GM18498 (cell line): ENCODE measurements around the gene MLIP.

ENCODE experiments used
- ATAC-seq: cut with Tn5 transposase; IDR thresholded peaks from one replicate; pipeline ENCODE4 v1.9.1; 2021; ENCODE audit warnings: mild to moderate bottlenecking, moderate library complexity; ENCODE audit not compliant: unreplicated experiment

Gene MLIP

GRCh38 chr6:54264581-54265272 lies 153.5 kb downstream of the MLIP start:
- ATAC-seq, result no peak

DNA sequence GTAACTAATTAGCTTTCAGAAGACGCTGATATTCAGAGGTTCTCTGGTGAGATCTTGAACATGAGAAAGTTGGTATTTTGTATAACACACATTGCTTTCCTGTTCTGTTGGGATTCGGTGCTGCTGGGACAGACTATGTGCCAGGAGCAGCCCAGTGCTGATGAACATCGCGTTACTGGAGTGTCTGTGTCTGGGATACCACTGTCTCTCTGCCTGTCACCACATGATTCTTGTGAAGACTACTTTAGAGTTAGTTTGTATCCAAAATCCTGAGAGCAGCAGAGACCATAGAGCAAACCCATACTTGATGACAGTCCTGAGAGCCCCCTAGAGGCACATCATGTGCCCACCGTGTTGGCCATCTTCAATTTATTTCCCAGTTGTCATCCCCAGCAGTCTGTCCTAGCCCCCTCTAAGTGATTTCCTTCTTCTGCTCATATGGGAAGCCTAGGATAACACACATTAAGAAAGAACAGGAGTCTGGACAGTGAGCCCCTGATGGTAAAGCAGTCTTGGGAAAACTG lies 155.2 kb downstream of the MLIP start:
- ATAC-seq, result no peak

- ATAC-seq, result no peak
These were observed 156.6 kb downstream of the MLIP start for GRCh38 chr6:54267798-54268197.

- no peak for ATAC-seq
These were observed 162.1 kb downstream of the MLIP start for GRCh38 chr6:54273214-54273820.

DNA sequence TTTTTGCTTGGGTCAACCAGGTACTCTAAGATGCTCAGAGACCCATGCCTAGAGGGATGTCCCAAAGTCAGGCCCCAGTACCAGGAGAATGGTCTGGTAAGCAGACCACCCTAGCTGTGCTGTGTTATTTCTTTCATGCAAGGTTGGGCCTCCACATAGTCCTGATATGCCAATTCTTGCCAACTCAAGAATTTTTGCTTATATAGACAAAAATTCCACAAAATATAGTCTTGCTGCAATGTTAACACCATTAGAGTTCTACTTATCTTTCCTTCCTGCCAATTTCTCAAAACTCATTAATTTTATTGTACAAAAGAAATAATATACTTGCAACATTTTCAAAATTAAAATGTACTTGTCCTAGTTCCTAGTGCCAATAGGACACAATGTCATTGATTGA lies 163.1 kb downstream of the MLIP start:
- ATAC-seq, result no peak

GRCh38 chr6:54282186-54282585 lies 170.9 kb downstream of the MLIP start:
- no peak for ATAC-seq

DNA sequence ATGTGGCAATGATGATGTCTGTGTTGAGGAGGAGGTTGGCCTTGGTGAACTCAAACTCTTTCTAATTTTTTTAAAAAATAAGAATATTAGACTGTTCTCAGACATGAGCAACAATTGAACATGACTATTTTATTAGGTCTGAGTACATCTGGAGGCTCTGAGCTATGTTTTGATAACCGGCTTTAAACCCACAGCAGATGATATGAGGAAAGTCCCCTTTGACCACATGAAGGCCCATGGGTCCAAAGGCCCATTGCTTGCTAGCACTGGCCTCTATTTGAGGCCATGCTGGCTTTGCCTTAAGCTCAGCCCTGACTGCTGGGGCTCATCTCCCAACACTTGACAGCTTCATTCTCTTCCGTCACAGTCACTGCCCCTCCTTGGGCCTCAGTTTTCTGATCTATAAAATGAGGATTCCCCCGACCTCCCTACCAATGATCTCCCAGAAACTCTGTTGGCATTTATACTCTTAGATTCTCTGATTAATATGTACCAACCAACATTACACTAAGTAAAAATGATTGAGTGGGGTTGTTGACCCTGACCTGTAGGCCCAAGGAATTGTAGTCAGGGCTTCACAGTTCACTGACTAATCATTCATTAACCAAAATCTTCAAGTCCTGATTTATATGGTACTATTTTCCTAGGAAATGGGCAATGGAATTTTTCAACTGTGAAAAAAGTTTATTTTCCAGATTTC lies 173.1 kb downstream of the MLIP start:
- ATAC-seq, result no peak

DNA sequence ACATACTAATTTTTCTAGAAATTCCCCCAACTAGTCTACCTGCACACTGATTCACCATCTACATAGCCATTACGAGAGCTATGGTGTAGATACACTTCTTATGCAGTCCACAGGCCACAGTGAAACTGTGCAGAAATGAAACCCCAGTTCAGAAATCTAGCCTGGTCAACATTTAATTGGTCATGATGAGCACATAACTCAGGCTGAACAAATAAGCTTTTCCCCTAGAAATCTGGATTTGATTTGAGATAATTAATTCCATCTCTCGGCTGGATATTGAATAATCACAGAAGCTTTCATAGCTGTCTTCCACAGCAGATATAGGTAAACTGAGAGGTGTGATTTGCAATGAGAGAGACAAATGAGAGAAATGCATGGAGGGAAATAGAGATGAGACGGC lies 174.4 kb downstream of the MLIP start:
- no peak for ATAC-seq

DNA sequence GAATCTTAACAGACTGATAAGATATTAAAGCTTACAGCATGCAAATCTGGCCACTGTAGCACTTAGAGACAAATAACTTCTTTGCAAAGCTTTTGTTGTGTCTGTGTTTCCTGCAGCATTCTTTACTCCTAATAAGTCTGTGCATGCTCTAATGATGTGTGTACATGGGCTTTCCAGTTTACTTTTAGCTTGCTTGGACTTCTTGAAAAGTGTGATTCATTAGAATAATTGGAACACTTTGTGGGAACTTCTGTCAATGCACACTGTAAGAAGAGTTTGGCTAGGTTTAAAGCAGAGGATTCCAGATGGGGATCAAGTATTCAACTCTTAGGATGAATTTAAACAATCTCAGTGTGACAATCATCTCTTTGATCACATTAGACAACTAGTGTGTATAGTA lies 174.9 kb downstream of the MLIP start:
- no peak for ATAC-seq

GRCh38 chr6:54288474-54288873 lies 177.2 kb downstream of the MLIP start:
- ATAC-seq, result no peak

DNA sequence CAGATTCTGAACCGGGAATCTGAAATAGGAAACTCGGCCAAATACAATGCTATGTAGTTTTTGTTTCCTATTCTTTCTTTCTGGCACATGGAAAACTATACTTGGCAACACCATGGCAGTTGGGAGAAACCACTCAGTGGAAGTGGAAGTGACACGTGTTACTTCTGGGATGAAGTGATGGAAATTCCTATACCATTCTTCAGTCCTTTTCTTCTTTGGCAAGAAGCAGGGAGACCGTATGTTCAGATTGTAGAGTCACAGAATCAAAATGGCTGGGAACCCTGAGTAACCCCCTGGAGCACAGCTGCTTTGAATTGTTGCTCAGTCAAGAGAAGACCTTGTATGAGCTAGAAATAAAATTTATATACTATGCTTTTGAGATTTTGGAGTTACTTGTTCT lies 178.2 kb downstream of the MLIP start:
- ATAC-seq, result no peak

DNA sequence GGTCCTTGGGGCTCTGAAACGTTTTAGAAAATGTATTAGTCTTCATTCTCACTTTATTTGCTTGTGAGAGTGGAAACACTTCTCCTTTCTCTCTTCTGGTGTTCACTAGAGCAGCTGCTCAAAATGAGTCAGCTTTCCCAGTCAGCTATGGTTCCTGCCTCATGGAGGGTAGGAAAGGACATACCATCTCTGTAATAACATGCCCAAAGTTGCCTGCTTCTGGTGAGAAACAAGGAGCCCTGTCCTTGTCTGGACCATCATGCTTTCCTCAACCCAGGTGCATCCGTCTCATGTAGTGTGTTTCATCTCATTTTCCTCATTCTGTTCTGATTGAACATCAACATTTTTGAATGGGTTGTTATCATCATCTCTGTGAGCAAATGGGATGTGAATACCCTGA lies 179.9 kb downstream of the MLIP start:
- peak; percentile 67 for ATAC-seq

DNA sequence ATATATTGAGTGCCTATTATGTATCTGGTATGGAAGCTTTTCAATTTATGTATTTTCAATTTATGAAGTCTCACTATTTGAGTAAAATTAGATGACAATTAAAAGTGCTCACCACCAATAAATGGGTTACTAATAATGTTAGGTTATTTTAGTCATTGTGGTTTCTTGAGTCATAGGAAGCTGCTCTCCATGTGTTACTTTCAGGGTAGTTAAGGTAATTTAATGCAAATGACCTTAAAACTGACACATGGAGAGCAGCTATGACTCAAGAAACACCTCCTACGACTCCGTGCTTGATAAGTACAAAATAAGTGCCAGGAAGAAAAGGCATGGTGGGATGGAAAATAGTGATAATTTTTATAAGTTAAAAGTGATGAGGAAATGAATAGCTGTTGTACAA lies 180.5 kb downstream of the MLIP start:
- peak; percentile 85 for ATAC-seq

GRCh38 chr6:54294965-54295532 lies 183.8 kb downstream of the MLIP start:
- no peak for ATAC-seq

DNA sequence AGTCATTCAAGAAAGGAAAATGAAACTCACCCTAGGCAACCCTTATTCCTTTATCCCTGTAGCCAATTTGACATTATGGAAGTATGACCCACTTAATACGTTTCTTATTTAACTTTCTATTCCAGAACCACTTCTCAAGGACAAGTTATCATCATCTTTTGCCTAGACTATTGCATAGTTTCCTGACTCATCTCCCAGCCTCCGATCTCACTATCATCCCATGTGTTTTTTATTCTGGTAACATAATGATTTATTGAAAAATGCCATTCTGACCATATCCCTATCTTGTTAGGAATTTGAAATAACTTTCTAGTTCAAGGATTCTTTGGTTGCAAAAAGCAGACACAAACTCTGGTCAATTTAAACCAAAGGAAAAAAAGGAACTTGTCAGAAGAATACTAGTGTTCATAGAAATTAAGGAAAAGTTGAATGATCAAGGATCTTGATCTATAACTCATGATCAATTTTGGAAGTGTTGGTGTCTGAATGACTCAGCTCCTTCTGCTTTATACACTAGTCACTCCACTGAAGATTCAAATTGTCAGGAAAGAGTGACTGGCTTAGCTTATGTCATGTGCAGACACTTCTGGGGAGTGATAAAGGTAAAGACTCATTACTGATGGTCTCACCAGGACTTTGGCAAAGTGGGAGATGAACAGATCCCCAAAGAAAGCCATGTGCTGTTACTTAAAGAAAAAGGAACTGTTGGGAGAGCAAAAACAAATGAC lies 188.5 kb downstream of the MLIP start:
- no peak for ATAC-seq

- ATAC-seq, result no peak
These were observed 190.5 kb downstream of the MLIP start for GRCh38 chr6:54301770-54302169.

DNA sequence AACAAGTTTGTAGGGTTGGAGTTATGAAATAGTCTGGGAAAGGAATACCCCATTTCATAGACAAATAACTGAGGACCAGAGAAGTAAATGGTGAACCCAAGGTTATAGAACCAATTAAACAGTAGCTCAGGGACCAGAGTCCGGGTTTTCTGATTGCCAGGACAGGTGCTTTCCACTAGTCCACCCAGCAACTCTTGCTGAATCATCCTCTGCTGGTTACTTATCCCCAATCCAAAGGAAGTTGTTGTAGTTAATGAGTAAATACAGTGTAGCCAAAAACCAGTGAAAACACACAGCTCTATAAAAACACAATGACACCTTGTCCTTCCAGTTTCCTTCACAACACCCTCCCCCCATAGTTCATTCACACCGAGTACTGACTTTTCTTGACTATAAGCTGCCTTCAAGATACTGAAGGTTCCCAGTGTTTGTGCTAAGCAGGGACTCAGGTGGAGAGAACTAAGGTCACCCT lies 196.2 kb downstream of the MLIP start:
- peak; percentile 64 for ATAC-seq

DNA sequence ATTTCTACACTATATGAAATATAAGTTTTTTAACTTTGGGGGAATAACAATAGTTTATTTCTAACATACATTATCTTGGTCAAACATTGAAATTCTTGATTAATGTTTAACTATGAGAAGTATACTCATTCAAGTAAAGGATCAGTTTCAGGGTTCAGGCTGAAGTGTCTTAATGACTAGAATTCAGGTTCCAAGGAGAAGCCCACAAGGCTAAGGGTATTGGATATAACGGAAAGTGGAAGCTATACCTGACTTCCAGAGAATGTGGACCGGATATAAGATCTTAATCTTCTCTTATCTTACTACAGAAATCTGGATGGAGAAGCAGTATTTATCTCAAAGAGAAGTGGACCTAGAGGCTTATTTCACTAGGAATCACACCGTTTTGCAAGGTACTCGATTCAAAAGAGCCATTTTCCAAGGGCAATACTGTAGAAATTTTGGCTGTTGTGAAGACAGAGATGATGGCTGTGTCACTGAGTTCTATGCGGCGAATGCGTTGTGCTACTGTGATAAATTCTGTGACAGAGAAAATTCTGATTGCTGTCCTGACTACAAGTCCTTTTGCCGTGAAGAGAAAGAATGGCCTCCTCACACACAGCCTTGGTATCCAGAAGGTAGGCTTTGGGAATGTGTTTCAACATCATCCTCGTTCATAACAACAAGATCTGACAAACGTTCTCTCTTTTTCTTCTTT lies 197.2 kb downstream of the MLIP start, which contains the start of gene TINAG:
TINAG (plus strand) TSS at position 153 of the 697 bp plus-strand sequence; CDS start at position 263, 110 bp downstream.
- ATAC-seq, result peak; percentile 31

DNA sequence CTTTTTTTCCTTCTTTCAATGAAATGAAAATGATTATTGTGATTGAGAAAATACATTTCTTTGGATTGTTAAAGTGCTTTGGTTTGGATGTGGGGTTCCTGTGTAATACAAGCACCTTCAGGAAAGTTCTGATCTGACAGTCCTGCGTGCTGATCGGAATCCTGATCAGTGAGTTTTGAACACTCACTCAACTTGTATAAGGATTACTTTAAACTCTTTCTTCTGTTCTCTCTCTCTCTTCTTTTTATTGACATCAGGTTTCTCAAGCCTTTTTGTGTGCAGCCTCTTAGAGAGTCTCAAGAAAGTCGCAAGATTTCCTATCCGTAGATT lies 197.7 kb downstream of the MLIP start:
- no peak for ATAC-seq
